IPS-18a (cell line): ENCODE measurements around the gene SOBP.

ENCODE experiments used
- H3K27ac ChIP-seq: one replicate; pipeline ENCODE4 v1.5.1; 2013; ENCODE audit warnings: low read length
- H3K27me3 ChIP-seq: one replicate; pipeline ENCODE4 v1.6.1; 2013; ENCODE audit warnings: mild to moderate bottlenecking, low read length; ENCODE audit not compliant: control insufficient read depth, insufficient read depth
- H3K36me3 ChIP-seq: one replicate; pipeline ENCODE4 v1.6.1; 2013; ENCODE audit warnings: low read depth, low read length; ENCODE audit not compliant: control insufficient read depth
- H3K4me1 ChIP-seq: one replicate; pipeline ENCODE4 v1.6.1; 2013; ENCODE audit warnings: low read depth, low read length; ENCODE audit not compliant: control insufficient read depth
- H3K4me3 ChIP-seq: one replicate; pipeline ENCODE4 v1.5.1; 2013; ENCODE audit warnings: low read length
- H3K9ac ChIP-seq: one replicate; pipeline ENCODE4 v1.6.1; 2013; ENCODE audit warnings: mild to moderate bottlenecking, low read length, moderate library complexity
- H3K9me3 ChIP-seq: one replicate; pipeline ENCODE4 v1.6.1; 2013; ENCODE audit warnings: low read depth, low read length; ENCODE audit not compliant: control insufficient read depth

Gene SOBP

GRCh38 chr6:107561306-107561705 is 71.4 kb downstream of the SOBP start:
- Histone ChIP-seq H3K9ac (no peak overlapping the region), H3K36me3 (no peaks in the 10 kb centered on the region), H3K27ac (no peak overlapping the region), H3K4me3 (no peak overlapping the region), H3K9me3 (no peaks in the 10 kb centered on the region), H3K27me3 (no peaks in the 10 kb centered on the region), H3K4me1 (peaks cover 11% of the 10 kb centered on the region)

GRCh38 chr6:107563694-107564588 is 74.0 kb downstream of the SOBP start:
- Histone ChIP-seq H3K36me3 (no peaks in the 10 kb centered on the region), H3K27ac (no peak overlapping the region), H3K4me3 (no peak overlapping the region), H3K9ac (no peak overlapping the region), H3K4me1 (peaks cover 11% of the 10 kb centered on the region), H3K27me3 (no peaks in the 10 kb centered on the region), H3K9me3 (no peaks in the 10 kb centered on the region)

DNA sequence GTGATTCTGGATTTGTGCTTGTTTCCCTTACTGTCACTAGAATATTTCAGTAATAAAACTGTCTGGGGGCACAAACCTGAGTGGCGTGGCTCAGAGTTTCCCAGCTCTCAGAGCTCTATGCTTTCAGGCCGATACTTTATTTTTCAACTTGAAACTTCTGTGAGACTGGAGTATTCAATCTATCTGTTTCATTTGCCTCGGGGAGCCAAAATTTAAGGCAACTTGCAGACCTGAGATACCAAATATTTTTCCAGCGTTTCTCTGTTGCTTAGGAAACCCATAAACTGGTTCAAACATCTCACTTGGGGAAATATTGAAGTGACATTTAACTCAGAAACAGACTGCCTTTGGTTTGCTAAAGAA is 74.7 kb downstream of the SOBP start:
- H3K27ac ChIP-seq, result no peak overlapping the region
- no peaks in the 10 kb centered on the region for H3K9me3 ChIP-seq
- H3K27me3 ChIP-seq, result no peaks in the 10 kb centered on the region
- no peaks in the 10 kb centered on the region for H3K36me3 ChIP-seq
- no peak overlapping the region for H3K9ac ChIP-seq
- peaks cover 11% of the 10 kb centered on the region for H3K4me1 ChIP-seq
- H3K4me3 ChIP-seq, result no peak overlapping the region

DNA sequence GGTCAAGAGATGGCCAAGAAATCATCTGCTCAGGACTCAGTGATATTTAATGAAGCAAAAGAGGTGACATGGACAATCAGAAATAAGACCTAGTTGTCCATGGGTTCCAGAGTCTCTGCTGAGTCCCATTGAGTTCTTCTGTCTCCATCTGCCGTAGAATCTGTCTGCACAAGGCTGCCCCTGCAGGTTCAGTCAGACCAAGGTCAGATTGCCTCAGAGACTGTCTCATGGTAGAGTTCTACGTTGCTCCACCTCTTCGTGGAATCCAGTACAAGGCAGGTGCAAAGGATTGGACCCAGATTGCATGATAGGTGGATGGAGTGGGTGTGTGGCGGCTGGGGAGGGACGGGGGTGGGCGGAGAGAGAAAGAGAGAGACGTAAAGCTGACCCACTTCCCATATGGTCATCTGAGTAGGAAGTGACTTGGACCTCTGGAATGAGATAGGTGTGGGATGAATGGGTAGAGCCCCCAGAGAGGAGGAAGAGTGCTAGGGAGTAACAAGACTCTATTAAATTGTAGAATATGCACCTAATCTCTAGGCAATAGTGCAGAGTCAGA is 75.3 kb downstream of the SOBP start:
- Histone ChIP-seq H3K9me3 (no peaks in the 10 kb centered on the region), H3K36me3 (no peaks in the 10 kb centered on the region), H3K9ac (no peak overlapping the region), H3K27ac (no peak overlapping the region), H3K27me3 (no peaks in the 10 kb centered on the region), H3K4me3 (no peak overlapping the region), H3K4me1 (peaks cover 11% of the 10 kb centered on the region)

GRCh38 chr6:107567643-107568042 is 77.7 kb downstream of the SOBP start:
- Histone ChIP-seq H3K36me3 (no peaks in the 10 kb centered on the region), H3K27ac (no peak overlapping the region), H3K4me3 (no peak overlapping the region), H3K9me3 (no peaks in the 10 kb centered on the region), H3K9ac (no peak overlapping the region), H3K4me1 (no peaks in the 10 kb centered on the region), H3K27me3 (no peaks in the 10 kb centered on the region)

DNA sequence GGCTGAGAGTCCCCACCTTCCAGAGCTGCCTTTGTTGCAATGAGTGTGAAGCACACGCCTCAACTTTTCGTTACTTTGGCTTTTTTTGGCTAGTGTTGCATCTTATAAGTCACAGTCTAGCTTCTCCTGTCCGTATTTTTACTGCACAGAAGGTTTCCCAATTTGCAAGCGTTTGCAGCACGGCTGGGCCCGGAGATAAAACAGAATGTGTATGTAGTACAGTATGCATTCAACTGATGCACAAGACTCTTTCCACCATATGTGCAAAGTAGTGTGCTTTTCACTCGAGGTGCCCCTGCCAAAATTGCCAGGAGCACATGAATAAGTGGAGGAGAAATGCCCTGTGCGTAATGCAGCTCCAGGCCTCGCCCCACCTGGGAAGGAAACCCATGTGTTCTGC is 79.6 kb downstream of the SOBP start:
- H3K4me3 ChIP-seq, result no peak overlapping the region
- H3K9ac ChIP-seq, result no peak overlapping the region
- H3K27me3 ChIP-seq, result no peaks in the 10 kb centered on the region
- H3K4me1 ChIP-seq, result no peaks in the 10 kb centered on the region
- no peak overlapping the region for H3K27ac ChIP-seq
- no peaks in the 10 kb centered on the region for H3K36me3 ChIP-seq
- no peaks in the 10 kb centered on the region for H3K9me3 ChIP-seq

GRCh38 chr6:107571354-107571753 is 81.4 kb downstream of the SOBP start:
- no peak overlapping the region for H3K9ac ChIP-seq

DNA sequence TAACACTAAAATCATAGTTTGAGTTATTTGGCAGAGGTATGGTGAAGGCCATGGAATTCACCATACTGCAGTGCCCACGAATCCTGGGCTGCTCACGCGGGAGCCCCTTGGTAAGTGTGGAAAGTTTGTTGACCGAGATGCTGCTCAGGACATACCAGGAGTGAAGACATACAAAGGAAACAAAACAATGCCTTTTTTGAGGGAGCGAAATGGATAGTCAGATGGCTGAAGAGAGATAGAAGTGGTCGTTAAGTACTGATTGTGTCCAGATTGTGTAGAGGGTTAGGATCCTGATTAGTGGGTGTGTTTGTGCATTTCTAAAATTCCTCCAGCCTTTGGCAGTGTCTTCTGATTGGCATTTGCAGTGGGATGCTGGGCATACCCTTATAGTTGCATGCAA is 83.0 kb downstream of the SOBP start:
- no peak overlapping the region for H3K9ac ChIP-seq
- no peaks in the 10 kb centered on the region for H3K27me3 ChIP-seq
- no peak overlapping the region for H3K27ac ChIP-seq
- H3K4me3 ChIP-seq, result no peak overlapping the region
- no peaks in the 10 kb centered on the region for H3K4me1 ChIP-seq
- no peaks in the 10 kb centered on the region for H3K9me3 ChIP-seq
- H3K36me3 ChIP-seq, result no peaks in the 10 kb centered on the region

More at GRCh38 chr6:107571354-107571753, 81.4 kb downstream of the SOBP start:
- Histone ChIP-seq H3K27me3 (no peaks in the 10 kb centered on the region), H3K4me1 (no peaks in the 10 kb centered on the region), H3K9me3 (no peaks in the 10 kb centered on the region), H3K36me3 (no peaks in the 10 kb centered on the region), H3K27ac (no peak overlapping the region), H3K4me3 (no peak overlapping the region)

DNA sequence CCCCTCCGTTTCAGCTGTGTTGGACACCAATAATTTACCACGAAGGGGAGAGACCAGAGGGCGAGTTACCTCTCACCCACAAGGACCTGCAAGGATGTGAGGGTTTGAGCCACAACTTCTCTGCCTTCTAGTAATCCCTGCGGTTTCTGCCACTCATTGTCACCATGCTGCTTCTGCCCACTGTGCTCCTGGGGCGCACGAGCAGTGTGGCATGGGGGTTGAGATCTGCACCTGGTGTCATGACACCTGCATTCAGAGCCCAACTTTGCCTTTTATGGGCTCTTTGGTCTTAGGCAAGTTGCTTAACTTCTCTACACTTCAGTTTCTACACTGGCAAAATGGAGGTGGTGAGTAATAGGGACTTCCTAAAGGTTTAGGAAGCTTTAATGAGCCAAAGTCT is 84.9 kb downstream of the SOBP start:
- Histone ChIP-seq H3K9ac (no peak overlapping the region), H3K36me3 (no peaks in the 10 kb centered on the region), H3K4me1 (peaks cover 18% of the 10 kb centered on the region)

GRCh38 chr6:107576852-107577251 is 86.9 kb downstream of the SOBP start:
- Histone ChIP-seq H3K4me1 (peaks cover 19% of the 10 kb centered on the region), H3K27me3 (no peaks in the 10 kb centered on the region), H3K4me3 (no peak overlapping the region), H3K9me3 (no peaks in the 10 kb centered on the region), H3K9ac (no peak overlapping the region), H3K36me3 (no peaks in the 10 kb centered on the region), H3K27ac (no peak overlapping the region)

More for the DNA sequence above, 84.9 kb downstream of the SOBP start:
- H3K4me3 ChIP-seq, result no peak overlapping the region
- no peak overlapping the region for H3K27ac ChIP-seq
- H3K9me3 ChIP-seq, result no peaks in the 10 kb centered on the region
- no peaks in the 10 kb centered on the region for H3K27me3 ChIP-seq

DNA sequence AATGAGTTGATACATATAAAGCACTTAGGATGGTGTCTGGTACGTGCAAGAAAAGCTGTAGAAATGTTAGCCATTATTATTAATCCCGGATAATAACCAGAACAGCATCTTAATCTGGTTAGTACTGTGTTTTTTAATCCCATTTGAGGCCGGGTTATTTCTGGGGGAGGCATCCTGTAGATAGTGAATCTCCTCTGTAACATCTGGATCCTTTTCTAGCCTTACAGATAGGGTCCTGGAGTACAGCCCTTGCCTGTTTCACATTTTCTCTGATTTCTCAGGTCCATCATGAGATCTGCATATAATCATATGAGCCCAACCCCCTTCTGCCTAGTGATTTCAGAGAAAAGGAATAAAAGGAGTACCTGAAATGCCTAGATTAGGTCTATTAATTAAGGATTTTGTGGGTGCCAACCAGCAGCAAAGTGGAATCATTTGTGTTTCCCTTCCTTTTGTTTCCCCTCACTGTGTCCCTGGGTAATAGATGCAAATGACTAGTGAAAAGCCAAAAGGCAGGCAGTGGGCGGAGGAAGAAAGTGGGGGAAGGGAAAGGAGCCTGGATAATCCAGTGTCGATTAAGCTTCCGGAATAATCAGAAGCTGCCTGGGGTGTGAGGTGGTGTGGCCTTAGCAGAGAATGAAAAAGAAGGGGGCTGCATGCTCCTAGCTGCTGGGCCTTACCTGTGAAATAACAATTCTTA is 88.9 kb downstream of the SOBP start:
- Histone ChIP-seq H3K27me3 (no peaks in the 10 kb centered on the region), H3K9me3 (no peaks in the 10 kb centered on the region), H3K27ac (peak overlapping the region; percentile 56), H3K36me3 (no peaks in the 10 kb centered on the region), H3K9ac (peak overlapping the region; percentile 33), H3K4me1 (peaks cover 19% of the 10 kb centered on the region), H3K4me3 (peak overlapping the region; percentile 14)
